ENCODE data around the gene SERF2.
"Not testable (repeated sequence)": the region's sequence is repeated elsewhere in the genome, so short reads cannot be mapped to it uniquely, and the experiment has no call there.

The SERF2 gene

GRCh38 chr15:43794269-43795037, 2.3 kb downstream of the SERF2 start:
- no peak for DNase-seq (ENCODE audit: low read depth)

- DNase-seq (ENCODE audit: low read depth), result no peak
These were observed 3.1 kb downstream of the SERF2 start for GRCh38 chr15:43795197-43795596.

GRCh38 chr15:43795997-43796396, 3.9 kb downstream of the SERF2 start:
- no peak for DNase-seq (ENCODE audit: low read depth)

- no peak for DNase-seq (ENCODE audit: low read depth)
These were observed 4.4 kb downstream of the SERF2 start for GRCh38 chr15:43796566-43796965.

- DNase-seq (ENCODE audit: low read depth), result no peak
These were observed 7.3 kb downstream of the SERF2 start for GRCh38 chr15:43799209-43799944.

GRCh38 chr15:43799945-43800285, 7.8 kb downstream of the SERF2 start, which contains the start of gene SERINC4:
SERINC4 (minus strand) TSS chr15:43800220; CDS start chr15:43799986, 234 bp downstream.
- DNase-seq (ENCODE audit: low read depth), result no peak

- DNase-seq (ENCODE audit: low read depth), result peak; percentile 80
These were observed 8.4 kb downstream of the SERF2 start, which contains the start of gene HYPK for GRCh38 chr15:43800286-43801141. HYPK (plus strand) TSS chr15:43800599; CDS start chr15:43800623, 24 bp downstream.

- not testable (repeated sequence) for DNase-seq (ENCODE audit: low read depth)
These were observed 10.6 kb downstream of the SERF2 start for GRCh38 chr15:43802676-43803075.

- DNase-seq (ENCODE audit: low read depth), result no peak
These were observed 16.4 kb downstream of the SERF2 start for GRCh38 chr15:43808435-43808950.

GRCh38 chr15:43808960-43809678, 17.0 kb downstream of the SERF2 start:
- no peak for DNase-seq (ENCODE audit: low read depth)

GRCh38 chr15:43815064-43815463, 22.9 kb downstream of the SERF2 start:
- DNase-seq (ENCODE audit: low read depth), result not testable (repeated sequence)

- DNase-seq (ENCODE audit: low read depth), result no peak
These were observed 29.4 kb downstream of the SERF2 start for GRCh38 chr15:43821505-43821904.

GRCh38 chr15:43824302-43825246, 32.5 kb downstream of the SERF2 start, which contains the start of gene MFAP1:
MFAP1 (minus strand) TSS chr15:43824690; CDS start chr15:43824569, 121 bp downstream.
- peak; percentile 92 for DNase-seq (ENCODE audit: low read depth)

- not testable (repeated sequence) for DNase-seq (ENCODE audit: low read depth)
These were observed 33.2 kb downstream of the SERF2 start for GRCh38 chr15:43825305-43825704.

- no peak for DNase-seq (ENCODE audit: low read depth)
These were observed 33.9 kb downstream of the SERF2 start for GRCh38 chr15:43826029-43826507.

- peak; percentile 45 for DNase-seq (ENCODE audit: low read depth)
These were observed 34.6 kb downstream of the SERF2 start, which contains the start of gene WDR76 for GRCh38 chr15:43826508-43827341. WDR76 (plus strand) TSS chr15:43827002; CDS start chr15:43827033, 31 bp downstream.

GRCh38 chr15:43828061-43828657, 36.0 kb downstream of the SERF2 start:
- no peak for DNase-seq (ENCODE audit: low read depth)

- not testable (repeated sequence) for DNase-seq (ENCODE audit: low read depth)
These were observed 37.9 kb downstream of the SERF2 start for GRCh38 chr15:43829951-43830540.
